Body of pancreas (tissue), 4 donors: Measurements from ENCODE around the gene AGPAT3.

ENCODE experiments used
- POLR2A ChIP-seq, 3 donors: fragments of 450-650 bp; IDR thresholded peaks; one replicate each; pipeline ENCODE4 v1.6.1; 2016; ENCODE audit warnings: antibody characterized with exemption in 3 of 3, mild to moderate bottlenecking in 2 of 3
- TF ChIP-seq, protein P1 (sequence below), 7 experiments: fragments of 450-650 bp in 4 of 7; fragments of 200-600 bp in 3 of 7; sonication (generic) in 3 of 7; IDR thresholded peaks; one replicate each; pipeline ENCODE4 v1.5.1; 2016 to 2019; ENCODE audit warnings: antibody characterized with exemption in 7 of 7

DNA sequence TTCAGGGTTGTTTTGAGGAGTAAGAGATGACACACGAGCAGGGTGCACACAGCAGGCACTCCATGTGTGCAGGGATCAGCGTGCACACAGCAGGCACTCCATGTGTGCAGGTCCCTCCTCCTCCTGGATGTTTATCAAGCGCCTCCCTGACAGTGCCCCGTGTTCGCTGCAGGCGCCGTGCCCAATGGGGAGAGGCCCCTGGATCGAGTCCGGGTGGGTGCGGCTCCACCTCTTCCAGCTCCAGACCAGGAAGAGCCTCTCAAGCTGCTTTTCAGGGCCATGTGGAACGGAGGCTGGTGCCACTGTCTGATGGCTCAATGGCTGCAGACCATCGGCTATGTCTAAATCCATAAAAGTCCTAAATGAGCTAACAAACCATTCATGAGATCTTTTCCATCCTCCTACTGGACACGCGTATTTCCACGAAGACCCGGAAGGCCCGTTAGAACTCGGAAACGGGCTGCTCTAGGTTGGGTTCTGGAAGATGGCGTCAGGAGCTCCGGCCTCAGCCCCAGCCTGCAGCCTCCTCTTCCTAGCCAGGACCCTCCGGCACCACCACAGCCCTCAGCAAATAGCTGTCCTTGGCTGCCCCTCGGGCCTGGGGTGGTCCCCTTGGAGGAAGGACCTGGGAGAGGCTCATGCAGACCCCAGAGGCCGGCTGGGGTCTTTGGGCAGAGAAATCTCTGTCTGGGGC is 39.6 kb upstream of the AGPAT3 start:
- no peak for TF ChIP-seq POLR2A (IDR thresholded peaks at IDR 0.05)
- TF ChIP-seq, protein P1, sequence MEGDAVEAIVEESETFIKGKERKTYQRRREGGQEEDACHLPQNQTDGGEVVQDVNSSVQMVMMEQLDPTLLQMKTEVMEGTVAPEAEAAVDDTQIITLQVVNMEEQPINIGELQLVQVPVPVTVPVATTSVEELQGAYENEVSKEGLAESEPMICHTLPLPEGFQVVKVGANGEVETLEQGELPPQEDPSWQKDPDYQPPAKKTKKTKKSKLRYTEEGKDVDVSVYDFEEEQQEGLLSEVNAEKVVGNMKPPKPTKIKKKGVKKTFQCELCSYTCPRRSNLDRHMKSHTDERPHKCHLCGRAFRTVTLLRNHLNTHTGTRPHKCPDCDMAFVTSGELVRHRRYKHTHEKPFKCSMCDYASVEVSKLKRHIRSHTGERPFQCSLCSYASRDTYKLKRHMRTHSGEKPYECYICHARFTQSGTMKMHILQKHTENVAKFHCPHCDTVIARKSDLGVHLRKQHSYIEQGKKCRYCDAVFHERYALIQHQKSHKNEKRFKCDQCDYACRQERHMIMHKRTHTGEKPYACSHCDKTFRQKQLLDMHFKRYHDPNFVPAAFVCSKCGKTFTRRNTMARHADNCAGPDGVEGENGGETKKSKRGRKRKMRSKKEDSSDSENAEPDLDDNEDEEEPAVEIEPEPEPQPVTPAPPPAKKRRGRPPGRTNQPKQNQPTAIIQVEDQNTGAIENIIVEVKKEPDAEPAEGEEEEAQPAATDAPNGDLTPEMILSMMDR (IDR thresholded peaks at IDR 0.05), result no peak
